Ecto neural progenitor cell (in vitro differentiated cells): ENCODE results near the gene SH3GL1.

Source experiments
- DNase-seq: peaks from one replicate; pipeline ENCODE4 v3.0.0-alpha.2; 2018; ENCODE audit warnings: low spot score

Gene SH3GL1

DNA sequence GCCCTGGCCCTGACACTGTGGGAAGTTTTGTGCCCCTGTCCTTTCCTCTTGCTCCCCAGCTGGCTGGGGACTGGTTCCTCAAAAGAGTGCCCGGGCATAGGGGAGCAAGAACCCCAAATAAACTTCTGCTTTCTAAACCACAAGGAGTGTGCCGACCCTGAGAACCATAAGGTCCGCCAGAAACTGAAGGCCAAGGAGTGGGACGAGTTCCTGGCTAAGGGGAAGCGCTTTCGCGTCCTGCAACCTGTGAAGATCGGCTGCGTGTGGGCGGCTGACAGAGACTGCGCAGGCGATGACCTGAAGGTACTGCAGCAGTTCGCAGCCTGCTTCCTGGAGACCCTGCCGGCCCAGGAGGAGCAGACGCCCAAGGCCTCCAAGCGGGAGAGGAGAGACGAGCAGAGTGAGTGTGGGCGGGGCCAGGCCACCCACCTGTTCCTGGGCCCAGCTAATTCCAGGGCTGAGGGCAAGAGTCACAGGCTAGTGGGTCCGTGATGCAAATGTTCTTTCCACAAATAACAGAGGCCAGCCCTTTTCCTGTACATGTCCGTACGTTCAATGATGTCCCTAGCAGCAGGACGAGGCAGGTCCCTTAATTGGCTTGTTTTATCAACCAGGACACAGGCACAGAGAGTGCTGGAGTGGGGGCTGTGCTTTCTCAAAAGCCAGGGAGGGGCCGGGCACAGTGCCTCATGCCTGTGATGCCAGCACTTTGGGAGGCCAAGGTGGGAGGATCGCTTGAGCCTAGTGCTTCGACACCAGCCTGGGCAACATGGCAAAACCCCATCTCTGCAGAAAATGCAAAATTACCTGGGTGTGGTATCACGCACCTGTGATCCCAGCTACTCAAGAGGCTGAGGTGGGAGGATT lies 31.7 kb upstream of the SH3GL1 start:
- DNase-seq = no peak

DNA sequence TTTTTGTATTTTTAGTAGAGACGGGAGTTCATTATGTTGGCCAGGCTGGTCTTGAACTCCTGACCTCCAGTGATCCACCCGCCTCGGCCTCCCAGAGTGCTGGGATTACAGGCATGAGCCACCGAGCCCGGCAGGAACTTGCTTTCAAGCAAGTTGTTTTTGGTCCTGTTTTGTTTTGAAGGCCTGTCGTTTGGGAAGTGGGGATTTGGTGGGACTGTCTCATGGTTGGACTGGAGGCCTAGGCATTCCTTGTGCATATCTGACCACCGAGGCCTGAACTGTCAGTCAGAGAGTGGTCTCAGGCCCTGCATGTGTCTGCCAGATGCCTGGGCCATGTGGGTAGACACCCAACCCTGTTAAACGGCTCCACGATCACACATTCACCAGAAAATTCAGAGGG lies 30.9 kb upstream of the SH3GL1 start:
- DNase-seq = no peak

DNA sequence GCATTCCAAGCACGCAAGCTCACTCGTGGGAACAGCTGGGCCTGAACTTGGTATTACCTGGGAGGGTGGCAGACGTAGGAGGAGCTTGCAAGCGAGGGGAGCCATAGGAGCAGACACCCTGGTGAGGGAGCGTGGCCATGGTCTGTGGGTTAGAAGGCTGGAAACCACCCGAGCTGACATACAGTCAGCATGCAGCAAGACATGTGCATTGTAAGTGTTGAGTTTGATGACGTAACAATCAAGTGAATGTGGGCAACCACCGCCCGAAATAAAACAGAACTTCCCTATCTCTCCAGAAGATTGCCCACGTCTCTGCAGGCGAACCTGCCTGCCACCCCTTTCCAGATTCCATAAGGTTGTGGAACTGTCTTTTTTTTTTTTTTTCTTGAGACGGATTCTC lies 30.4 kb upstream of the SH3GL1 start:
- DNase-seq = no peak

DNA sequence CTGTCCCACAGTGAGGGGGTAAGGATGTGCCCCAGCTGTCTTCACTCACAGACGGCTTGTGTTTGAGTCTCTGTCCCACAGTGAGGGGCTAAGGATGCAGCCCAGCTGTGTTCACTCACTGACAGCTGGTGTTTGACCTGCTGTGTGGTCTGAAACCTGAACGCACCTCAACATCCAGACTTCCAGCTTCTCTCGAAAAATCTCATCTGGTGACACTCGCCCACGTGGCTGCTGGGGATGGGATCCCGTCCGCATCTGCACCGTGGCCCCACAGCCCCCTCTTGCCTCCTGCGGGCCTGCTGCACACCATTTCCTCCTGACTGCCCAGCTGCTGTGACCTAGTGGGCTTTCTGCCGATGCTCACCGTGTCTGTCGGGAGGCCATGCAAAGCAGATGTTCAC lies 29.4 kb upstream of the SH3GL1 start:
- DNase-seq = no peak

DNA sequence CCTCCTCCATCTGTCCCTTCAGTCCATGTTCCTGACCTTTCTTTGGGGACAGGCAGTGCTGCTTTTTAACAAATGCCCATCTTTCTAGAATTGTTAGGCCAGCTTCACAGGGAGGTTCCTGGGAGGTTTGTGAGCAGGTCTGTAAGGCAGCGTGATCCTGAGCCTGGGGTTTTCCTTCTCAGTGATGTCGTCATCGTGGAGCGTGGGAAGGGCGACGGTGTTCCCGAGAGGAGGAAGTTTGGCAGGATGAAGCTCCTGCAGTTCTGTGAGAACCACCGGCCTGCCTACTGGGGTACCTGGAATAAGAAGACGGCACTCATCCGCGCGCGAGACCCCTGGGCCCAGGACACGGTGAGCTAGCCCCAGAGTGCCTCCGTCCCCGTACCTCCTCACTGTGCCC lies 28.9 kb upstream of the SH3GL1 start:
- DNase-seq = no peak

DNA sequence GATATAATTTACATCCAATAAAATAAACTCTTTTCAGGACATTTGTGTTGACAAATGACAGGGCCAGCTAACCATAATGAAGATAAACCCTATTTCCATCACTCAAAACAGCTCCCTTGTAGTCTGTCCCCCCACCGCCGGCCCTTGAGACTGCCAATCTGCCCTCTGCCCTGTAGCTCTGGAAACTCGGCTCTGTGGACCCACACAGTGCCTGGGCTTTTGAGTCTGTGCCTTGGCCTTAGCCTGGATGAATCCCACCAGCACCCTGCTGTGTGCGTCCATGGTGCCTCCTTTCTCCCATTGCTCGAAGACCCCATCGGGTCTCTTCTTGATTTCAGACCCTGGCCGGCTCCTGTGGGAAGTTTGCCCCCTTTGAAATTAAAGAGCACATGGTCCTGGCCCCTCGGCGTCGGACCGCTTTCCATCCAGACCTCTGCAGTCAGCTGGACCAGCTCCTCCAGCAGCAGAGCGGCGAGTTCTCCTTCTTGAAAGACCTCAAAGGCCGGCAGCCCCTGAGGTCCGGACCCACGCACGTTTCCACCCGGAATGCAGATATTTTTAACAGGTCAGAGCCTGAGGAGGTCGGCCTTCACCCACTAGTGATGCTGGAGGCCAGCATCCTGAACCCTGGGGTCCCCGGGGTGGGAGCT lies 28.1 kb upstream of the SH3GL1 start:
- no peak for DNase-seq

DNA sequence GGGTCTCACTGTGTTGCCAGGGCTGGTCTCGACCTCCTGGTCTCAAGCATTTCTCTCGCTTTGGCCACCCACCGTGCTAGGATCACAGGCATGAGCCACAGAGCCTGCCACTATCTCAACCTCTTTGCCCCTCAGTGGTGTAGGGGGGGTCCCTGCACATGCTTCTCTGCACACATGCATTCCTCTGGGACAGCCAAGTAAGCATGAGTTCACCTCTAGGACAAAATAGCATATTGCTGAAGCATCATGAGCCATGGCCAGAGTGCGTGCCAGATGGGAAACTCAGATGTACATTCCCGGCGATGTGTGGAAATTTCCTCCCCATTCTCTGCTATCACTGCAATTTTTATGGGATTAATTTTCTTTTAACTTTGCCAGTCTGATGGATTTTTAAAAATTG lies 25.2 kb upstream of the SH3GL1 start:
- no peak for DNase-seq

DNA sequence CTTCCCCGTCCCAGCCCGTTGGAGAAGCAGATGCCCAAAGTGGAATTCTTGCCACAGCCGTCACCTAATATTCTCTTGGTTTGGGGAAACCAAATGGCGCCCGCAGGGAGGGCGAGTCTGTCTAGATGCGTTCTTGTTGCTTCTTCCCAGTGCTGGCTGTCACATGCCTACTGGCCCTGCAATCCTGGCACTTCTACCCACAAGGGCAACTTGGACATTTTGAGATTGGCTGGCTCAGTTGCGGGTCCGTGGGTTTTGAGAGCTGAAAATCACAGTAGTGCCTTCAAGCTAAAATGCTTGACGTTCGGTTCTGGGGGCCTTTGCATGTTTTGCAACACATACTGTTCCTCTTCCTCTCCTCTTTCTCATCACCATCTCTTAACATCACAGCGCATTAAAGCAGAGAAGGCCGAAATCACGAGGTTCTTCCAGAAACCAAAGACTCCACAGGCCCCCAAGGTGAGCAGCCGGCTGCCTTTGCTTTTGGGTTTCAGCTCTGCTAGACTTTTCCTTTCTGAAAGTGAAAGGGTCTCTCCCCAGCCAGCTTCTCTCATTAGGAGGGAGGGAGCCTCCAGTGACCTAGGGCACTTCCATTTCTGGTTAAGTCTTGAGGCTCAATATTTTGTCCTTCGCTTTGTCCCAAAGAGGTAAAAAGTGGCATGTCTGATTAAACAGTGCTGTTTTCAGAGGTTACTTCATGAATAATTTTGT lies 23.2 kb upstream of the SH3GL1 start:
- no peak for DNase-seq

DNA sequence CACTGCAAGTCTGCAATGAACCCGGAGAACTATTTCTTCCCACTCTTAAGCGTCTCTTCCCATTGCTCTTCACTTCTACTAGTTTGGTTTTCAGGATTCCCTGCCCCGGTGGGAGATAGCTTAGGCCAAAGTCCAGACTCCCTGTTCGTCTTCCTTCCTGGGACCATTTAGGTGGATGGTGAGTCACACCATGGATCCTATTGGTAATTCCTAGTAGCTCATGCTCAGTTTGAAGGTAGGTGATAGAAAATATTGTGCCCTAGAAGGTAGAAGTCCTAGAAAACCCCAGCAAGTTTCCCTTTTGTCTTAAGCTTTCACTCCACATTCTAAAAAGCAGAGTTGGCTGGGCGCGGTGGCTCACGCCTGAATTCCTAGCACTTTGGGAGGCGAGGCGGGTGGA lies 15.9 kb upstream of the SH3GL1 start:
- DNase-seq = no peak

DNA sequence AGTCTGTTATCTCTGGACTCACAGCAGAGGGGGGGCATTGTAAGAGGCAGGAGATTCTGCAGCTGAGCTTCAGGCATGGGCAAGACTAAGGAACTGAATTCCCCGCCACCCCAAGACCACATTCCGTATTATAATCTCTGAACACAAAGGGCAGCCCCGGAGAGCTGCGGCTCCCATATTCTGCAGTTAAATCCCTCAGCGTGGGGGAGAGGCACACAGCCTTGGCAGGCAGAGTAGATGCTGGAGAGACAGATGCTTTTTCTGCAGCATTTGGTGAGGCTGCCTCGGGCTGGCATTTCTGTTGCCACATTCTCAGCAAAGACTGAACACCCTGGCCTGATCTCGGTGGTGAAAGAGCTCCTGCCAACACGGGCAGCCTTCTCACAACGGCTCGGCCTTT lies 15.0 kb upstream of the SH3GL1 start:
- peak; percentile 70 for DNase-seq

DNA sequence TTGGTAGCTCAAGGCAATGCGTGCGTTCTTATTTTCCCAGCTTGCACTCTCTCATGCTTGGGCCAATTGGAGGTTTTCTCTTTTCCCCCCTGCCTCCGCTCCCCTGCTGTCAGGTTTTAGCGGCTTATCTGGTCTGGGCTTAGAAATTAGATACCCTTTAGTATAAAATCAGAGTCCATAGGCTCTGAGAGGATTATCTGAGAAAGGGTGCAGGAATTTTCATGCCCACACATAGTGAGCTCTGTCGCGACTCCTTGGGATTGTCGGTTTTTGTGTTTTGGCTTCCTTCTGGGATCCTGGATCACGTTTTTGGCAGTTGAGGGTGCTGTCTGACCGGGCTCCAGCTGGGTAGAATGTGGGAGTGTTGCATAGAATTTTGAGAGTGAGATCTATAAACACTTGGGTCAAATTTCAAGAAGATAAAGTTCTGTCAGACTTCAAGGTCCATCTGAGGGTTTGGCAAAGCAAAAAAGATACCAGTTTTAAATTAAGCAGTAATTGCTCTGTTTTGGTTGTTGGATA lies 14.5 kb upstream of the SH3GL1 start:
- DNase-seq = peak; percentile 76

DNA sequence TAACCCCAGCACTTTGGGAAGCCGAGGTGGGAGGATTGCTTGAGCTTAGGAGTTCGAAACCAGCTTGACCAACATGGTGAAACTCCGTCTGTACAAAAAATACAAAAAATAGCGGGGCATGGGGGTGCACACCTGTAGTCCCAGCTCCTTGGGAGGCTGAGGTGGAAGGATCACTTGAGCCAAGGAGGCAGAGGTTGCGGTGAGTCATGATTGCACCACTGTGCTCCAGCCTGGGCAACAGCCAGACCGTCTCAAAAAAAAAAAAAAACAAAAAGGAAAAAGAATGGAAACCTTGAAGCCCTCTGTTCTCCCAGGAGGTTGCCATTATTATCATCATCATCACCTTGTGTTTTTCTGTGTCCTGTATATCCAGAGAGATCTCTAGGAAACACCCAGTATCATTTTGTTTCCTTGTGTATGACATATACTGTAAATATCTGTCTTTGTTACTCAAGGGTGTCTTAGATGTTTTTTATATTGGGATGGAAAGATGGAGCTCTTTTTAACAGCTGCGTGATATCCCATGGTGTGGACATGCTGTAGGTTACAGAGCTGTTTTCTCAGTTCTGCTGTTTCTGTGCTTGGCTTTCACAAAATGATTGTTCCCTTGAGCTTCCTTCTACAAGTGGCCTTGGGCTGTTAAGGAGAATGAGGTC lies 13.9 kb upstream of the SH3GL1 start:
- no peak for DNase-seq

DNA sequence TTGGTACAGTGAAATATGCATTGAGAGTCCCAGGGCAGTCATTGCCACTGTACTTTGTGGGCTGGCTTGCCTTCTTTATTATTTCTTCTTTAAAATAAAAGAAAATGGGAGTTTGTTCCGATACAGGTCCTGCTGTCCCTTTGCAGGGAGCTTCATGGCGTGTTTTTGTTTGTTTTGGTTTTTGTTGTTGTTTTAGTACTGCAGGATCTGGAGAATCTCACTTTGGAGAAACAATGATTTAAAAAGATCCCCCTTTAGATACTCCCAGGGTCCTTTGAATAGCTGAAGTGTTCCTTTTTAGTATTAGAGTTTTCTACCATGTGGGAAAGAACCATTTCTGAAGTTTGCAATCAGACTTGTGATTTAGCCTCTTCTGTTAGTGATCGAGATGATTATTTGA lies 13.2 kb upstream of the SH3GL1 start:
- no peak for DNase-seq

DNA sequence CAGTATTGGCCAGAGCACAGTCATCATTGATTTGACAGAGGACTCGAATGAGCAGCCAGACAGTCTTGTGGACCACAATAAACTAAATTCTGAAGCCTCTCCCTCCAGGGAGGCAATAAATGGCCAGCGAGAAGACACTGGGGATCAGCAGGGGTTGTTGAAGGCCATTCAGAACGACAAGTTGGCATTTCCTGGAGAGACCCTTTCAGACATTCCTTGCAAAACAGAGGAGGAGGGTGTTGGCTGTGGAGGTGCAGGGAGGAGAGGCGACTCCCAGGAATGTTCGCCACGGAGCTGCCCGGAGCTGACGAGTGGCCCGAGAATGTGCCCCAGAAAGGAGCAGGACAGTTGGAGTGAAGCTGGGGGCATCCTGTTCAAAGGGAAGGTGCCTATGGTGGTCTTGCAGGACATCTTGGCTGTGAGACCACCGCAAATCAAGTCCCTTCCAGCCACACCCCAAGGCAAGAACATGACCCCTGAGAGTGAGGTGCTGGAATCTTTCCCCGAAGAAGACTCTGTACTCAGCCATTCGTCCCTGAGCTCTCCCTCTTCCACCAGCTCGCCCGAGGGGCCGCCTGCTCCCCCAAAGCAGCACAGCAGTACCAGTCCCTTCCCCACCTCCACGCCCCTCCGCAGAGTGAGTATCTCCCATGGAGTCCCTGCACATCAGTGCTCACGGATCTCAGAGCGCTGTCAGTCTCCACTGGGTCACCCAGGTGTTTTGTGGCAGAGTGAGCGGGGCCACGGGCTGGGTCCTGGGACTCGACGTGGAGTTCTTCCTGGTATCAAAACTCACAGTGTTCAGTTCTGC lies 9.0 kb upstream of the SH3GL1 start:
- DNase-seq = no peak

DNA sequence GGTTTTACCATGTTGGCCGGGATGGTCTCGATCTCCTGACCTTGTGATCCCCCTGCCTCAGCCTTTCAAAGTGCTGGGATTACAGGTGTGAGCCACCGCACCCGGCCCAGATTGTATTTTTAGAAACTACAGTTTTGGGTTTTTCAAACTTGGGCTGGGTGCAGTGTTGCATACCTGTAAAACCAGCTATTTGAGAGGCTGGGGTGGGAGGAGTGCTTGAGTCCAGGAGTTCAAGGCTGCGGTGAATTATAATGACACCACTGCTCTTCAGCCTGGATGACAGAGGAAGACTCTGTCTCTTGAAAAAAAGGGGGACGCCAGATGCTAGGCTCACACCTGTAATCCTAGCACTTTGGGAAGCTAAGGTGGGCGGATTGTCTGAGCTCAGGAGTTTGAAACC lies 6.3 kb upstream of the SH3GL1 start:
- DNase-seq = no peak

DNA sequence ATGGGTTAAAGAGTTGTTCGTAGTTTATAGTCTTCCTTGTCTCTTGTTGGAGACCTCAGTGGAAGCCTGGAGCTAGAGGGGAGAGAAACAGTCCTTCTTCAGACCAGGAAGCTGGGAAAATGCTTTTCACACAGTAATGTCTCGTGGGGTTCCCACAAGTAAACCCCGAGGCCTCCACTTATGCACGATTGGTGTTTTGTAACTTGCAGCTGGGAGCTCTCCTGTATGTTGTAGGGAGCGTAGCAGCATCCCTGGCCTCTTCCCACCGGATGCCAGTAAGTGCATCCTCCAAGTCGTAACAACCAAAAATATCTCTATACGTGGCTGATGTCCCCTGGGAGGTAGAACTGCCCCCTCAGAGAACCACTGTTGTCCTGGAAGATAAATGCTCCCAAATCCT lies 5.6 kb upstream of the SH3GL1 start:
- DNase-seq = no peak

DNA sequence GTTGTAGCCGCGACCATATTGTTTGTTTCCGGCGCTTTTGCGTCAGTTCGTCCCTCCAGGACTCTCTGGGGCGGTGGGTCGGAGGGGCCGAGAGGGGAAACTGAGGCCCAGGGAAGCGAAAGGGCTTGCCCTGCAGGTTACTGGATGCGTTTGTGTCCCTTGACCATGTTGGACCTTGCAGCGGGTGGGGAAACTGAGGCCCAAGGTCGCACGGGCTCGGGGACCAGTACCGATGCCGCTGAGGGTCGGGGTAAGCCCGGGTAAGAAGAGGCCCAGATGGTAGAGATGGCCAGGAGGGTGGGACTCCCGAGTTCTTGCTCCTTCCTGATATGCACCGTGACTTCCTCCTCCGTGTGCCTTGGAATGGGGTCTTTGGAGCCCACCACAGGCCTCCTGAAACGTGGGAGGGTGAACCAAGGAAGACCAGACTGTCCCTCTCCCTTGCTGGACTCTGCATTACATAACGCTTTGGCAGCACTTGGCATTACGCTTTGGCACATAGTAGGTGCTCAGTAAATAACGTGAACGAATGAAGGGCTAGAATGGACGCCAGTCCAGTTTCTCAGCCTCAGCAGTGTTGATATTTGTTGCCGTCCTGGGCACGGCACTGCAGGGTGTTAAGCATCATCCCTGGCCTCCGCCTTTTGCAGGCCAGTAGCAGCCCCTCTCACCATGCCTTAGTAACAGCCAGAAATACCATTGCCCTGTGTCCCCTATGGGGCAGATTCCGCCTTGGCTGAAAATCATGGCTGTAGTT lies 2.8 kb upstream of the SH3GL1 start:
- no peak for DNase-seq

DNA sequence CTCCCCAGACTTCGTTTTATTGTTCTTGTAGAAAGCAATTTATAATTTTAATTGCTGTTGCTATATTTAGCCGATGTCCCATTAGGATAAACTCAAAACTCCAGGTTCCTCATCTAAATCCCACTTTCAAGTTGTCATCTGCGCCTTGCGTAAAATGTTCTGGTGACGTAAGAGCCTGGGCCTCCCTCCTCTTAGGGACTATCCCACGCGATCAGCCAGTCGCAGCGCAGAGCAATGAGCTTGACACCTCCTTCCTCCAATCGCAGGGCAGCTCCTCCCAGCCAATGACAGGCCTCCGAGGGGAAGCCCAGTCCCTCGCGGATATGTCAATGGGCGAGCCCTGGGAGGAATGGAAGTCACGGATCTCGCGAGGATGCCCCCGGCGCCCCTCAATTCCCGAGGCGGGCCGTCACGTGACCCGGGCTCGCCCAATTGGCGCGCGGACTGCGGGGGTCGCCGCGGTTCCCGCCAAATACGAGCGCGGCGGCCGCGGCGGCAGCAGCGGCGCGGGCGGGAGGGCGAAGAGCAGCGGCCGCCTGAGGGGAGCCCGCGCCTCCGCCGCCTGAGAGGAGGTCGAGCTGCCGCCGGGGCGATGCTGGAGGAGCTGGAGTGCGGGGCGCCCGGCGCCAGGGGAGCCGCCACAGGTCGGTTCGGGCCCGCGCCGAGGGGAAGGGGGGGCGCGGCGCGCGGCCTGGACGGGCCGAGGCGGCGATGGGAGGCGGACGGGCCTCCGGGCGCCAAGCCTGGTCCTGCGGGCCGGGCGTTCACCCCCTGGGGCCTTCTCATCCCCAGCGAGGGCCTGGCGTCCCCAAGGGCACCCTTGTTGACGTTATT lies 2.0 kb upstream of the SH3GL1 start, which contains the start of gene CHAF1A:
CHAF1A (plus strand) TSS at position 470 of the 834 bp plus-strand sequence; CDS start at position 593, 123 bp downstream.
- peak; percentile 99 for DNase-seq

DNA sequence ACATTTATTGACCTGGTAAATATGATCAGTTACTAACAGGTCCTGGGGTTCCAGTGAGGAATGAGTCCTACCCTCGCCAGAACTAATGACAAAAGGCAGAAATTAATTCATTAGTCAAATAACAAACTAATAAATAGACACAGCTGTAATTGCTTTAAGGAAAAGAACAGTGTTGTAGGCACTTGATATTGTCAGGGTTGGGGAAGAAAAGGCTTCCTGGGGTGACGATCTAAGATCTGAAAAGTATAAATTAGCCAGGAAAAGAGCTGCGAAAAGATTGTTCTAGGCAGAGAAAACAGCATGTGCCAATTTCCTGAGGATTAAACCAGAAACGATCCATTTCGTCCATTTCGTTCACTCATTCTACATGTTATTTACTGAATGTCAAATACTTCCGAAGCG lies 1.4 kb upstream of the SH3GL1 start:
- DNase-seq = no peak

DNA sequence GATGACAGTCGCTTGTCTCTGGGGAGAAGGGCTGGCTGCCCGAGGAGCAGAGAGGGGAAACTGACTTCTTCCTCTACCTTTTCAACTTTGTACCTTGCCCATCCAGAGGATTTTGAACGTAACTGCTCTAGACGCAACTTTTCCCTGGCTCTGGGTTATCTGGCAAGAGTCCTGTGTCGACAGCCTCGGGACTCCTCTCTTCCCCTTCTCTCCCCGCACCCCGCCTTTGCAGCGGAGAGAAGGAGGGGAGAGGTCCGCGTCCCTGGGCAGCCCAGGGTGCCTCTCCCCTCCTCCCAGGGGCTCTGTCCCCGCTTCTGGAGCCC lies 574 bp downstream of the SH3GL1 start:
- no peak for DNase-seq
